NCI-H2196 treated with DMSO at 0.1 percent for 48 hours (cell line): ENCODE results near the gene MYO18B.

Experiments
- DNase-seq: peaks from one replicate; lab custom pipeline; 2025; ENCODE audit not compliant: unreplicated experiment; lab: John Stamatoyannopoulos, UW

MYO18B gene

DNA sequence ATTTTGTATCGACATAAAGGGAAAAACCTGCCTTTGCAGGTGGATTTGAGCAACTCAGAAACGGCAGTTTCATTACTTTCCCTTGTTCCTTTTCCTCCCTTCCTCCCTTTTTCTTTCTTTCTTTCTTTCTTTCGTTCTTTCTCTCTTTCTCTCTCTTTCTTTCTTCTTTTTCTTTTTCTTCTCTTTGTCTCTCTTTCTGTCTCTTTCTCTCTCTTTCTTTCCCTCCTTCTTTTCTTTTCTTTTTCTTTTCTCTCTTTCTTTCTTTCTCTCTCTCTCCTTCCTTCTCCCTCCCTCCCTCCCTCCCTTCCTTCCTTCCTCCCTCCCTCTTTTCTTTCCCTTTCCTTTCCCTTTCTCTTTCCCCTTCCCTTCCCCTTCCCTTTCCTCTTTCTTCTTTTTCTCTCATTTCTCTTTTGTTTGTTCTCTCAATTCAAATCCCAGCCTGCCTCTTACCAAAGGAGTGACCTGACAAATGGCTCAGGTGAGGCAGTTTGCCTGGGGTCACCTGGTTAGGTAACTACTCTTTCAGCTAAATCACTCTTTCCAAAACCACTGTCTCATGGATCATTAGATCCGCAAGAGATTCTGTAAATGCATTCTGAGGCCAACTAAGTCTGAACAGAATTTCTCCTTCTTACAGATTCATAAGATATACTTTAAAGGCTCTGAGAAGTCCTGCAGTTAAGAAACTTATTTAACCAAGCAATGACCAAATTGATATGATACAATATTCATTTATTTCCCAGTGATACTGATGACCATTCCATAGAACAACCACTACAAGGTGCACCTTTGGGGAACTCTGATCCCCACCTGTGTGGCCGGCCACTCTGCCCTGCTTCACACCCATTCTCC lies 75.3 kb downstream of the MYO18B start:
- no peak for DNase-seq

DNA sequence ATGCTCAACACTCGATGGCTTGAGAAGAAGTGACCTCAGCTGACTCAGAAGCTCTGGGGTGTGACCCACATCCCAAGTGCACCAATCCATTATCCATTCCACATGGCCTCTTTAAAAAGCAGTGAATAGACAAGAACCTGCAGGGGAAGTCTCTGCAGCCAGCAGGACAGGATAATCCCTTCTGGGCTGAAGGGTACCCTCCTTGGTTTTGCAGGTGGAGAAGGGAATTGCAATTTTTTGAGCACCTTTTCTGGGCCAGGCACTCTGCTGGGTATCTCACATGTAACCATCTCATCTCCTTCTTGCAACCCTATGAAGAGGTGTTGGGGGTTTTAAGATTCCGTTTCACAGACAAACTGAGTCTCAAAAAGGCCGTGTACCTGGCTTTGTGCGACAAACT lies 76.6 kb downstream of the MYO18B start:
- DNase-seq, result no peak

DNA sequence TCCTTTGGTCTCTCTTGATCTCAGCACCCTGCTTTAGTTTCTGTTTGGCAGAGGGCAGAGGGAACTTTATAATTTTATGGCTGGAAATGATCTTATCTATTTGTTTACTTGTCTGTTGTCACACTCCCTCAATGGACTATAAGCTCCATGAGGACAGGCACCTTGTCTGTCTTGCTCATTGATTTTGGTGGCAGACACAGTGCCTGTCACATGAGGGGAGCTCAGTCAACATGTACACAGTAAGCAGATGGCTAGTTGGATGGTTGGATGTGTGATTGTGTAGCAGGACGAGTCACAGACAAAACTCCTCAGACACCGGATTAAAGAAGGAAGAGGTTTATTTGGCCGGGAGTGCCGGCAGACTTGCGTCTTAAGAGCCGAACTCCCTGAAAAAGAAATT lies 80.4 kb downstream of the MYO18B start:
- DNase-seq, result no peak

DNA sequence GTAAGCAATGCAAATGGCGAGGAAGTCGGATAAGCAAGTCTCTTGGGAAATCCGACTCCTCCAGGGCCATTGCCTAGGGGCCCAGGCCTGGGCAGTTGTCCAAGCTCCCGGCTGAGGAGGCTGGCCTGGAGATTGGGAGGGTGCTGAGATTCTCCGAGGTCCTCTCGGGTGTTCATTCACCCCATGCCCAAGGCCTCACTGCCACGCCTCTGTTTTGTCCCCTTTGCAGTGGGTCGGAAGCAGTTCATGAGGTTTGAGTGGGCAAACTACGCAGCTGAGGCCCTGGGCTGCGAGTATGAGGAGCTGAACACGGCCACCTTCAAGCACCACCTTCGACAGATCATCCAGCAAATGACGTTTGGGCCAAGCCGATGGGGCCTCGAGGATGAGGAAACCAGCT lies 81.3 kb downstream of the MYO18B start:
- DNase-seq, result no peak

DNA sequence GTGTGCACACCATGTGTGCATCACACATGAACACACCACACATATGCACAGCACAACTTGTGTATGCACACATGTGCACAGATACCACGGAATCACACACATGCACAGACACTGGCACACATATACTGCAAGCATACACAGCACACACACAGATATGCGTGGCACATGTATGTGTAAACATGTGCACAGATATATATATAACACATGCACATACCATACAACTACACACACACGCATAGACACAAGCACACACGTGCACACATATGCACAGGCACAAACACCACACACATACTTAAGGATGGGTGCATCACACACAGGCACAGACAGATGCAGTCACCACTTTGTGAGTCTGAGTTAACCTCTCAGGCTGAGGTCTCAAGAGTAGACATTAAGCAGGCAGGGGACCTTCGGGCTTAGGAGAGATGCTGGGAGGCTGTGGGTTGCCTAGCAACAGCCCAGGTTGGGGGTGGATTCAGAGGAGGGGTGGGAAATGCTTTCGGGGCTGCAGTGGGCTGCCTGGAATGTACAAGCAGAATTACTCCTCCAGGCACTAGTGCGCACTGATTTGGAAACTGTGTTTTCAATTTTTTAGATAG lies 82.9 kb downstream of the MYO18B start:
- no peak for DNase-seq

DNA sequence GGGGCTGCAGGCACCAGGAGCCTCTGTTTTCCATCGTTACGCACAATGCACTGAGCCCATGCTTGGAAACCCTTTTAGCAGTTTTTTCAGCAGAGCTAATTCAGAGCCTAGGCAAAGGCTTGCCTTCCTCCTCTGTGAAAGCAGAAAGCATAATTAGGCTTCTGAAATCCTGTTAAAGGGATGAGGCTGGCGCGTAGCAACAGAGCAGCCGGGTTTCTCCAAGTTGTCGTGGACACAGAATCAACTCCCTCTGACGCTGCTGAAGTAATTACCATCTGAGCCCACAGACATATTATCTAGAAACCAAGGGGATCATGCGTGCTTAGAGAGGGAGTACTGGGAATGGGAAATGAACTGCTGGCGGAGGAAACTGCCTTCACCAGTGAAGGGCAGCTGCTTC lies 85.4 kb downstream of the MYO18B start:
- no peak for DNase-seq

DNA sequence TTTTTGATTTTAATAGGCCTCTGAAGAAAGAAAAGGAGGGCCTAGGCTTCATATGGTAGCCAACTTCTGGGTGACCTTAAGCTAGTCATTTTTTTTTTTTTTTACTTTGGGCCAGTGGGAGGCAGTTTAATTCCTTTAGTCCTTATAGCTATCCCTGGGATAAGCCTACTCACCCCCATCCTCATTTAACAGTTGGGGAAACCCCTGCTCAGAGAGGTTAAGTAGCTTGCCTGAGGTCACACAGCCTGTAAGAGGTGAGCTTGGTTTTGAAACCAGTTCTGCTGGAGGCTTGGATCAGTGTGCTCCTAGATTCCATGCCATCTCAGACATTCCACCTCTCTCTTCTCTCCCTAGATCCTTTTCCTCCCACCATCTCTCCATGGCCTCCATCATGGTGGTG lies 86.4 kb downstream of the MYO18B start:
- DNase-seq, result no peak

DNA sequence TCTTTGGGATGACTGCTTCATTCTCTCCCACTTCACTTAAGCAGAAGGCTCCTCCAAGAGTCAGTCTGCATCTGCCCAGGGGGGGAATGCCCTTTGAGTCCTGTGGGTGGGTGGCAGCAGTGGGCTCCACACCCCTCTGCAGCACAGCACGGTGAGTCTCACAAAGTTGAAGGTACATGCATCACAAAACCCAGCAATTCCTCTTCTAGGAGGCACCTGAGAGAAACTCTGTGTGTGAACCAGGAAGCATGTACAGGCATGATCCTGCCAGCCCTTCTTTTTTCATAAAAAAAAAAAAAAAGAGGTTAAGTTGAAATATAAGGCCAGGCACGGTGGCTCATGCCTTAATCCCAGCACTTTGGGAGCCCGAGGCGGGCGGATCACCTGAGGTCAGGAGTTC lies 87.2 kb downstream of the MYO18B start:
- no peak for DNase-seq

DNA sequence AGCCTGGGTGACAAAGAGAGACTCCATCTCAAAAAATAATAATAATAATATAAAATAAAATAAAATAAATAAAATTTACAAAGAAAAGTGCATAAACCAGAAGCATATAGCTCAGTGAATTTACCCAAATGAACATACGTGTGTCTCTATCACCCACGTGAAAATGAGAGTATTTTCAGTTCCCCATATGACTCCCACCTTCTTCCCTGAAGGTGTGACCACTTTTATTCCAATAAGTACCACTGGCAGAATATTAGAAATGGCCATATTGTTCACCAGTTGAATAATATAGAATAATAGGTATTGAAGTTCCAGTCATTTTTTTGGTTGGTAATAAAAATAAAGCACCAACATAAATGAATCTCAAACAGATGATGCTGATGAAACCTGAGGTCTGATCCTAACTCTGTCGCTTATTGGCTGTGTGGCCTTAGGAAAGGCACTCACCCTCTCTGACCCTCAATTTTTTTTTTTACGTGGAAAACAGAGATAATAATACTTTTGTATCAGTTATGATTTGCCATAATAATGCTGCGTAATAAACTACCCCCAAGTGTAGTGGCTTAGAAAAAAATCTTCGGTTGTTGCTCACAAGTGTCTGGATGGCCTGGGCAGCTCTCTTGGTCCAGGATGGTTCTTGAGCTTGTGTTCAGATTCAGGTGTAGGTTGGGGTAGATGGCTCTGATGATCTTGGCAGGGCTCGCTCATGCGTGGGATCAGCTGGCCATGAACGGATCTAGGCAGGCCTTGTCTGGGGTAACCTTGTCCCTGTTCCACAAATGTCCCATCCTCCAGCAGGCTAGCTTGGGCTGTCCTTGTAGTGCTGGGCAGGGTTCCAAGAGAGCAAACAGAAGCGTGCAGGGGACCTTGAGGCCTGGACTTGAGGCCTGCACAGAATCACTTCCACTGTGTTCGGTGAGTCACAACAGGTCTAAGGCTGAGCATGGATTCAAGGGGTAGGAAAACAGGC lies 88.1 kb downstream of the MYO18B start:
- no peak for DNase-seq

DNA sequence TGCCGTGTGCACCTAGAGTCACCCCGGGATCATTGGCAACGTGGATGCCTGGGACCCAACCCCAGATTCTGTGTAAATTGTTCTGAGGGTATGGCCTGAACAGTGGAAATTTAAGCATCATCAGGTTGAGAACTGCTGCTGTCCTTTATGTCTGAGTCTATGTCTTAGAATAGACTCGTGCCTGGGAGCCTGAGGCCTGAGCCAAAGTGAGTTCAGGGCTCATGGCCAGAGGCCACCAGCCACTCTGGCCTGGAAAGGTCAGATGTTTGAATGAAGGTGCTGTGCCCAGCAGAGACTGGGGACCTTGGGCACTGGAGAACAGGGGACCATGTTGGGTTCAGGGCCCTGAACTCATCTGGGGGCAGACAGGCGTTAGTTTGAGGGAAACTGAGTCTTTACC lies 91.1 kb downstream of the MYO18B start:
- DNase-seq, result no peak

DNA sequence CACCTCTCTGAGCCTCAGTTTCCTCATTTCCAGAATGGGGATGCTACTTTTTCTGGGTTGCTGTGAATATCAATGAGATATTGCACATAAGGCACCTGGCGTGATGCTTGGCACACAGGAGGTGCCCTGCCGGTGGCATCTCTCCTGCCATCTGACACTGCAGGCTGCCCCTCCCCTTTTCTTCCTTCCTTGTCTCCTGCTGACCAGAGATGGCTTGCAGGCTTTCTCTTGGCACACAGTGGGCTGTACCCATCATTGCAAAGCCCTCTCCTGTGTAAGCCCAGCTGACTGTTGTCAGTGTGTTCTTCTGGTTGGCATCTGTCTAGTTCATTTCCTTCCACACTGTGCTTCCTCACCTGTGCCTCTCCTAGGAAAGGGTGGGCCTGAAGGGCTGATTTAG lies 91.7 kb downstream of the MYO18B start:
- DNase-seq, result no peak

DNA sequence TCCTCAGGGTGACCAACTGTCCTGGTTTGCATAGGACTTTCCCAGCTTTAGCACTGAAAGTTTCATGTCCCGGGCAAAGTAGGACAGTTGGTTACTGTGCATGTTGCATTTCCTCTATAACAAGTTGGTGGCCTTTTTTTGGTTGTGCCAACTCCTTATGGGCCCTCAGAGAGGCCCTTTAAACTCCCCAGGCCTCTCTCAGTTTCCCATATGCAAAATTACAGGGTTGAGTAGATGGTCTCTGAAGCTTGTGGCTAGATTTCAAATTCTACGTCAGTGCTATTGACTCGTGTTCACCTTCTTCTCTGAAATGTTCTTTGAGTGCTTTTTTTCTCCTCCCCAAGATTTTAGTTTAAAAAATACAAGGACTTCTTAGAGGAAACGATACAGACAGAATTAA lies 92.5 kb downstream of the MYO18B start:
- DNase-seq, result no peak

DNA sequence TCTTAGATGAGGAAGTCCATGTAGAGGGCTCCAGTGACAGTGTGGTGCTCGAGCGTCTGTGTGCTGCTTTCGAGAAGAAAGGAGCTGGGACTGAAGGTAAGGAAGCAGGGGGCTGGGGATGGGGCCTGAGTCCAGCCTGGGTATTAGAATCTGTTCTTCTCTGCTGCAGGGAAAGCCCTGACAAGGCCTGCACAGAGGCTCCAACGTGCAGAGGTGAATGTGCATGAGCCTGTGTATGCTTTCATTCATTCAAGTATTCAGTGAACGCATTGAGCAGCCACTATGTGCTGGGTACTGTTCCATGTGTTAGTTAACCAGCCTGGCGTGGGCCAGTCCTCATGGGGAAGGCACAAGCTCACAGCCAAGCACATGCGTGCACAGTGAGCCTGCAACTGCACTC lies 93.4 kb downstream of the MYO18B start:
- DNase-seq, result no peak

DNA sequence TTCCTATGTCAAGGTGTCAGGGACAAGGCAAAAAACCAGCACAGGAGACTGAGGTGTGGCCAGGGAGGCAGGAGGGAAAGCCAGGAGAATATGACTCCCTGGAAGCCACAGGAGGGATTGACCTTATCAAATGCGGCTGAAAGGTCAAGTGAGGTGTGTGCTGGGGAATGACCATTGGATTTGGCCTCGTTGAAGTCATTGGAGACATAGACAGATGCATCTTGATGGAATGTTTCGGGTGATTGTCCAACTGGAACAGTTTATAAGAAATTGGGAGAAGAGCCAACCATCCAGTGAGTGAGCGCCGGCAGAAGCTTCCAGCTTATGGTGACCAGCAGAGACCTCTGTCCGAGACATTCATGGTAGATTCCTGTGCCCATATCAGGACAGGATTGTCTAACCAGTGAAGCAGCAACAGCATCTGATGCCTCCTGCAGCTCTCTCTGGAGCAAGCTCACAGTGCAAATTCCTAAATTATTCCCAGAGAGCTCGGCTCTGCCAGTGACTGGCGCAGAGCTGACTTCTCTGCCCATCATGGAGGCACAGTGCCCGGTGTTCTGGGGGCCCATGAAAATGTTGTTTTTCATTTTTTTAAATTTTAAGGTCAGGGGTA lies 95.4 kb downstream of the MYO18B start:
- DNase-seq, result no peak

DNA sequence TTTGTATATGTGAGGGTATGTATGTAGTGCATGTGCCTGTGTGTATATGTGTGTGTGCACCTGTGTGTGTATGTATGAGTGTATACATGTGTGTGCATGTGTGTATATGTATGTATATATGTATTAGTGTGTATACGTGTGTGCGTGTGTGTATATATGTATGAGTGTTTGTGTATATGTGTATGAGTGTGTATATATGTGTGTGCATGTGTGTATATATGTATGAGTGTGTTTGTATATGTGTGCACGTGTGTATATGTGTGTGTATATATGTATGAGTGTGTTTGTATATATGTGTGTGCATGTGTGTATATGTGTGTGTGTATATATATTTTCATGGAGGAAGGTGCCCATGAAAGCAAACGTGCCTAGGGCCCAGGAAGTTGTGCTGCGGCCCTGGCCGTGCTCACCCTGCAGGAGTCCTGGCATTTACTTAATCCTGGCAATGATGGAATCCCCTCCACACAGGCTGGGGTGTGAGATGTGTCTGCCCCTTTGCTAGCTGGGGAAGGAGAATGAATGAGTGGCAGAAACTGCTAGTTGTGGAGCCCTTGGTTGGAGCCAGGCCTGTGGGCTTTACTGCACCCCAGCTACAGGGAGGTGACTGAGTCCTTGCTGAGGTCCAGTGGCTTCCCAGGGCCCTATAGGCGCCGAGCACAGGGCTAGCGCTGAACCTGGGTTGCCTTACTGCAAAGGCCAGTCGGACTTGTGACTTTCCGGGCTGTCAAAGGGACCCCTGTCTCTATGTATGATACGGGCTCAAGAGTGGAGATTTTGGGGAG lies 97.2 kb downstream of the MYO18B start:
- DNase-seq, result no peak

DNA sequence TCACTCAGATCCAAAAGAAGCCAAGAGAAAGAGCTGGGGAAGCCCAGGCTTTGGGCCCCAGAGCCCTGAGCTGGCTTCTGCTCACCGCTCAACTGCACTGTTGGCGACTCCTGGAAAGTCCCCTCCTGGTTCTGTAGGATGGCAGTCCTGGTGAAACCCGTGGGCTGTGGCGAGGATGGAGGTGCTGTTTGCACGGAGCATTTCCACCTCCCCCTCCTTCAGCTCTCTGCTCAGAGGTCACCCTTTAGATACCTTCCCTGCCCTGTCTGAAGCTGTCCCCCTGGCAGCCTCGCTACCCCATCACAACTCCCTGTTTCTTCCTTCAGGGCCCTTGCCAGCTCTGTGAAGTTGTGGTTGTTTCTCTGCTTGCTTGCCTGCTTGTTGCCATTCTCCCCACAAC lies 97.8 kb downstream of the MYO18B start:
- no peak for DNase-seq

DNA sequence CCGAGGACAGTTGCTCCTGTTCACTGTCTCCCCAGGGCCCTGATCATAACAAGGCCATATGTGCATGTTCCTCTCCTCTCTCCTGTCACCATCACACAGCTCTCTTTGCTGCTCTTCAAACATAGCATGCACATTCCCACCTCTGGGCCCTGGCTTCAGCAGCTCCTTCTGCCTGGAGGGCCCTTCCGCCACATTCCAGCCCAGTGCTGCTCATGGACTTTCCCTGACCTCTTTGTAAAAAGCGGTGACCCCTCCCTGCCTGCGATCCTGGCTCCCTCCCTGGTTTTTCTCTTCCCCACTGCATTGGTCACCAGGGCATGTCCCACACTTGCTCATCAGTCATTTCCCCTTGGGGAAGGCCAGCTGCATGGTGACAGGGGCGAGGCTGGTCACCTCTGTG lies 98.2 kb downstream of the MYO18B start:
- no peak for DNase-seq

DNA sequence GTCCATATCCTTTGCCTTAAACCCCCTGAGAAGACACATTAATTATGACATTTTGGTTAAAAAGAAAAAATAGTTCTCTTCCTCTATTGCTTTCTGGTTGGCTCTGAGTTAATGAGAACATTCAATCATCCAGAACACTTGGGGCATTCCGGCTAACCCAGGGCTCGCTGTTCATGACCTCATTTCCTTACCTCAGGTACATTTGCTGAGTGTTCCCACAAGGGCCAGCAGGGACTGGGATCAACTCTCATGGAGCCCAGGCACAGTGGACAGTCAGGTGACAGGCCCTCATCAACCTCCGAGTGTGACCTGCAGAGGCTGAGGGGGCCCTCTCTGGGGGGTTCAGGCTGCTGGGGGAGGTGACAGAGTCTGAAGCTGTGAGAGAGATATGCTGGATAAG lies 98.9 kb downstream of the MYO18B start:
- DNase-seq, result no peak

DNA sequence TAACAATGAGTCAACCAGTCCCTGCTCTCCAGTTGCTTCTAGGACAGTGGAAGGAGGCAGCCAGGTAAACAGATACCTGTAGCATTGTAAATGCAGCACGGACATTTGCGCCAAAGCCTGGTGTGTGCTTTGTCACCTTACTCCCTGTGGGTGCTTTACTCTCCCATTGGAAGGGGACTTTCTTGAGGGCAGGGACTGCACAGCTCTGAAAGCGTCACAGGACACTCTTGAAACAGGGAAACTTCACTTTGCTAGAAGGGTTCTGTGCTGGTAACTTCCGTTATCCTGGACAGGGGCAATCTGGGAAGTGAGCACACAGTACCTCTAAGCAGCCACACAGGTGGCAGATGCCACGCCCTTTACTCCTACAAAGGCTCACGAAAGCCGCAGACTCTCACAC lies 99.8 kb downstream of the MYO18B start:
- no peak for DNase-seq

DNA sequence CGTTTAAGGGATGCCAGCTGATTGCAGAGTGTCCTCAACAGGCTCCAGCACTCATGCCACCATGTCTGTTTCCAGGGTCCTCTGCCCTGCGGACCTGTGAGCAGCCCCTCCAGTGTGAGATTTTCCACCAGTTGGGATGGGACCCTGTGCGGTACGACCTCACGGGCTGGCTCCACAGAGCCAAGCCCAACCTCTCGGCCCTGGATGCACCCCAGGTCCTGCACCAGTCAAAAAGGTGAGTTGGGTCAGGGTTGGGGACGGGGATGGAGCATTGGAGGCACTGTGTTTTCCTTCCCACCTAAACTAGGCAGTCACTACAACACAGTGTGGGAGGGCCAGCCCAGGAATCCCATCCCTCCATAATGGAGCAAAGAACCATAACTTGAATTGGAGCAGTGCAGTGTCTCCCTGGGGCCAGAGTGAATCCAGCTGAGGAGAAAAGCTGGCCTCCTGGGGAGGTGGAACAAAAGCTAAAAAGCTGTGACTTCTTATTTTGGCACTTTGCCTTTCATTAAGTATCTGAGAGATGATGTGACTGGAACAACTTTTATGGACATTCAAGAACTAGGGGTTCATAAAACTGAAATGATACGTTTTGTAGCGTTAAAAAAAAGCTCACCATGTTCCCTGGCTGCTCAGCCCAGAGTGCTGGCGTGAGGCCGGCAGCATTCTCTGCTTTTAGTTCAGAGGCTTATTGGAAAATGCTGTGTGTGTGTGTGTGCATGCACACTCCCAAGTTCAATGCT lies 101.8 kb downstream of the MYO18B start:
- no peak for DNase-seq
